ENCODE data around the gene NAV2. TPM values are rescaled to one million over a fixed set of nuclear protein-coding genes. Genes with fewer than 3 reads are reported as not detected.

NAV2 gene
- total RNA-seq, 1 donor = 11.2 TPM

DNA sequence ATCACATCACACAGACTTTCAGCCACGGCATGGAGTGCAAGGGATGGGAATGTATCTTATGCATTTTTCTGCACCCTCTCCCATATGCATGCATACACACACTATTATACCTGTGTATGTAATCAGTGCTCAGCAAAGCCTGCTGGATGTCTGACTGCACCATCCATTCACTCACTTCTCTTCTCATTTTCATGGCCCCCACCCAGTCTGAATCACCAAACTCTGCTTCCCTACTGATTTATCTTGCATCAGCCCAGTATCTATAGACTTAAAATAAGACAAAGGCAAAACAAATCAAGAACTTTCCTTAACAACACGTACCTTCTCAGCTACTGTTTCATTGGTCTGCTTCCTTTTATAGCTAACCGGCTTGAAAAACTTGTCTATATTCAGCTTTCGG lies 426.1 kb downstream of the NAV2 start:
- DNase-seq (ENCODE audit: low read depth) = no peak
- TF ChIP-seq, protein P1, sequence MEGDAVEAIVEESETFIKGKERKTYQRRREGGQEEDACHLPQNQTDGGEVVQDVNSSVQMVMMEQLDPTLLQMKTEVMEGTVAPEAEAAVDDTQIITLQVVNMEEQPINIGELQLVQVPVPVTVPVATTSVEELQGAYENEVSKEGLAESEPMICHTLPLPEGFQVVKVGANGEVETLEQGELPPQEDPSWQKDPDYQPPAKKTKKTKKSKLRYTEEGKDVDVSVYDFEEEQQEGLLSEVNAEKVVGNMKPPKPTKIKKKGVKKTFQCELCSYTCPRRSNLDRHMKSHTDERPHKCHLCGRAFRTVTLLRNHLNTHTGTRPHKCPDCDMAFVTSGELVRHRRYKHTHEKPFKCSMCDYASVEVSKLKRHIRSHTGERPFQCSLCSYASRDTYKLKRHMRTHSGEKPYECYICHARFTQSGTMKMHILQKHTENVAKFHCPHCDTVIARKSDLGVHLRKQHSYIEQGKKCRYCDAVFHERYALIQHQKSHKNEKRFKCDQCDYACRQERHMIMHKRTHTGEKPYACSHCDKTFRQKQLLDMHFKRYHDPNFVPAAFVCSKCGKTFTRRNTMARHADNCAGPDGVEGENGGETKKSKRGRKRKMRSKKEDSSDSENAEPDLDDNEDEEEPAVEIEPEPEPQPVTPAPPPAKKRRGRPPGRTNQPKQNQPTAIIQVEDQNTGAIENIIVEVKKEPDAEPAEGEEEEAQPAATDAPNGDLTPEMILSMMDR (IDR thresholded peaks at IDR 0.05; ENCODE audit: insufficient read depth, low read depth, low read length) = no peak
- no peak overlapping the region for H3K4me3 ChIP-seq (ENCODE audit: low read depth, low read length)

DNA sequence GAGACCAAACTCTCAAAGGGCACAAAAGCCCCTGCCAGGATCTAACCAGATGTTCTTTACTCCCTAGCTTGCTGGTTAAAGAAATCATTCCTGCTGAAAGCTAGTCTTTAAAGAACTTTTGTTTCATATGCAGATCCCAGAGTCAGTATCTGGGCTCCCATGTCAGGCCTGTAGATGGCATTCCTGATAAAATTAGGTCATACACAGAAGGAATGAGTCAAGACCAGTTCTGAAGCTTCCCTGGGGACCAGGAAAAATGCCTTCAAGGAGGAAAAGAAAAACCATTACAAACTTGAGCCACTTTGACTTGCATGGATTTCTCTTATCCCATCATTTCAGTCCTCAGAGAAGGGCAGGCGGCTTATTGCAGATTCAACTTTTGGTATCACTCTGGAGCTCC lies 441.7 kb downstream of the NAV2 start:
- no peak overlapping the region for H3K4me3 ChIP-seq (ENCODE audit: low read depth, low read length)
- TF ChIP-seq, protein P1 (IDR thresholded peaks at IDR 0.05; ENCODE audit: insufficient read depth, low read depth, low read length) = no peak
- no peak for DNase-seq (ENCODE audit: low read depth)

DNA sequence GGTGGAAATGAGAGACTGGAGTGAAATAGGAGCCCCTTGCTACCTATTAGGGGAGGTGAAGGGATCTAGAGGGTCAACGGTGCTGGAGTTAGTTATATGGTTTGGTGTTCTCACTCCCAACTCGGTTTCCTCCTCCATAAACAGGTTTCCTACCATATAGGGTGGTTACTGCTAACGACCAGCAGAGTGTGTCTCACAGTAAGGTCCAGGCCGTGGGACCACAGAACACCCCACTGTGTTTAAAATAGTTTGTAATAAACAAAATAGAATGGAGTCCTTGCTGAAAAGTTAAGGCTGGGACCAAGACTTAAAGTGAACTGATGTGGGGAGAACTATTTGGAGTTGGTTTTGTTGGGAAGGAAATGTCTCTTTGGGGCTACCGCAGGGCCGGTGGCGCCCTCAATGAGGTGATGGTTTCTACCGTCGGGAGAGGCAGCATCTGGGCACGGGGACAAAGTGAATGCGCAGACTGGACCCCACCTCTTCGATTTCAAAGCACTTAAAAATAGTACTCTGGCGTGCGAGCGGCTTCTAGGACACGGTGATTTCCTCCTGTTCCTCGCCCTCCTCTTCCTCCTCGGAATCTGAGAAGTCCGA lies 443.1 kb downstream of the NAV2 start:
- TF ChIP-seq, protein P1 (IDR thresholded peaks at IDR 0.05; ENCODE audit: insufficient read depth, low read depth, low read length) = no peak
- DNase-seq (ENCODE audit: low read depth) = no peak
- H3K4me3 ChIP-seq (ENCODE audit: low read depth, low read length) = no peak overlapping the region

DNA sequence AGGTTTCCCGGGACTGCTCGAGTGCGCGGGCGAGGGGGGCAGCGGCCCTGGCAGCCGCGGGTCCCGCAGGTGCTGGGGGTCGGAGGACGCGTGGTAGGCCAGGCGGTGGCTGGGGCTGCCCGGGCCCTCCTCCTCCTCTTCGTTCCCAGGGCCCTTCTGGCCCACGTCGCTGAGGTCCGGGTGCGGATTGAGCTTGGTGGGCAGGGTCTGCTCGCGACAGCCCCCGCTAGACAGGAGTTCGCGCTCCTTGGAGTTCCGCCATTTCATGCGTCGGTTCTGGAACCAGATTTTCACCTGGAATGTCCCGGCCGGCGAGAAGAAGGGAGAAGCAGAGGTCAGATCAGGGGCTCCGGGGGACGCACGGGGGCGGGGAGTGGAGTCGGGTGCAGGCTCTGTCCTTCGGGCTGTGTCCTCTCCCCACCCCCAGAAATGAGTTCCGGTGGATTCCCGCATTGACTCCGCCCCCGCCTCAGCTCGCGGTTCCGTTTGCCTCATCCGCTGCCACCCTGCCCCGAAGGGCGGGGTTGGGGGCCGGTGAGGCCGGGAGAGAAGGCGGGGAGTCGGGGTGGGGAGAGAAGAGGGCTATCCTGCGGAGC lies 443.7 kb downstream of the NAV2 start:
- no peak for DNase-seq (ENCODE audit: low read depth)
- TF ChIP-seq, protein P1 (IDR thresholded peaks at IDR 0.05; ENCODE audit: insufficient read depth, low read depth, low read length) = no peak
- H3K4me3 ChIP-seq (ENCODE audit: low read depth, low read length) = no peak overlapping the region

DNA sequence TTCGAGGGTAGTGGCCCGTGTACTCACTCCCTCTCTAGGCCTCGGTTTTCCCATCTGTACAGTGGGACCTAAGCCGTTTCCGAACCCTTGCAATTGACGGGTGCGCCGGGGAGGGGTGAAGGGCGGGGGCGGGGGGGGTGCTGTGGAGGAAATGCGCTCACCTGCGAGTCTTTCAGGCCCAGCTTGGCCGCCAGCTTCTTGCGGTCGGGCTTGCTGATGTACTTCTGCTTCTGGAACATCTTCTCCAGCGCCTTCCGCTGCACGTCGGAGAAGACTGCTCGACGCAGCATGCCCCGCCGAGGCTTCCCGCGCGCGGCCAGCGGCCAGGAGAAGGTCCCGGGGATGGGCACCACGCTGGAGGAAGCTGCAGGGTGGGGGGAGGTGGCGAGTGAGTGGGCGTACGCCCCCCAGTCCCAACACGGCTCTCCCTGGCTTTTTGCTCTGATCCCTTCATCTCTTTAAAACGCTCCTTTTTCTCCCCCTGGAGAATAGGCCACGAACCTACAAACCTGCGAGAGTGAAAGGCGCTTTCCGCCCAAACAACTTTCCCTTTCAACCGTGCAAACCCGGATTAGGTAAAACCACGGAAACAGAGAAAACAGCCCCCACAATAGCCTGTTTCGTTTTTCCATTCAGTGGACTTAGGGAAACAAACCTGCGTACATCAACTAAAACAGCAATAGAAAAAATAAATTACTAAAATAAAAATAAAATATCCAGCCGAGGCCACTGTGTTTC lies 444.4 kb downstream of the NAV2 start:
- TF ChIP-seq, protein P1 (IDR thresholded peaks at IDR 0.05; ENCODE audit: insufficient read depth, low read depth, low read length) = no peak
- no peak for DNase-seq (ENCODE audit: low read depth)
- H3K4me3 ChIP-seq (ENCODE audit: low read depth, low read length) = no peak overlapping the region

DNA sequence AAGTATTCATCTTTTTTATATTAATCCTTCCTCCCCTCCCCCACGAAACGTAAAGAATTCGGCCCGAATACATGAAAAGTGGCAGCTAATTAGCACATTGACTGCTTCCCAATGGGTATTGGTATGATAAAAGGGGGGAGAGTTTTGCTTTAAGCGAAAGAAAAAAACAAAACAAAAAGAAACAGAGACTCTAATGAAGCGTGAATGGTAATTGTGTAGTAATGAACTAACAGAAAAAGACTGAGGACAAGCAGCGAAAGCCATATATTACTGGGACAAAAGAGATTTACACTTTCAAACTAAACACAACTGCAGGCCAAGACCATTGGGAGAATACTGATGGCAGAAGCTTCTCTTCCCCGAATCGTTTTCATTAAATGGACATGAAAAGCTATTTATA lies 445.1 kb downstream of the NAV2 start:
- TF ChIP-seq, protein P1 (IDR thresholded peaks at IDR 0.05; ENCODE audit: insufficient read depth, low read depth, low read length) = no peak
- no peak overlapping the region for H3K4me3 ChIP-seq (ENCODE audit: low read depth, low read length)
- DNase-seq (ENCODE audit: low read depth) = no peak

Data from fibroblast of villous mesenchyme (primary cell).